HG02798 (cell line): ENCODE data around the gene PTPN11.
"Not testable (repeated sequence)": the region's sequence is repeated elsewhere in the genome, so short reads cannot be mapped to it uniquely, and the experiment has no call there.

Source experiments
- ATAC-seq: cut with Tn5 transposase; IDR thresholded peaks from one replicate; pipeline ENCODE4 v1.9.1; 2021; ENCODE audit warnings: mild to moderate bottlenecking; ENCODE audit not compliant: unreplicated experiment, poor library complexity

PTPN11 gene

GRCh38 chr12:112418608-112419296 is at the start of gene PTPN11:
PTPN11 (plus strand) TSS chr12:112418947; CDS start chr12:112419112, 165 bp downstream.
- ATAC-seq = peak; percentile 78

GRCh38 chr12:112370199-112370598 is 48.5 kb upstream of the PTPN11 start:
- no peak for ATAC-seq

- no peak for ATAC-seq
Observed at GRCh38 chr12:112370868-112371510, 47.8 kb upstream of the PTPN11 start.

- no peak for ATAC-seq
Observed at GRCh38 chr12:112374166-112374740, 44.5 kb upstream of the PTPN11 start.

GRCh38 chr12:112375105-112375504 is 43.6 kb upstream of the PTPN11 start:
- ATAC-seq = no peak

GRCh38 chr12:112380663-112381405 is 37.9 kb upstream of the PTPN11 start:
- ATAC-seq = no peak

GRCh38 chr12:112381406-112381882 is 37.3 kb upstream of the PTPN11 start:
- peak; percentile 52 for ATAC-seq

GRCh38 chr12:112381883-112382796 is 36.6 kb upstream of the PTPN11 start, which contains the start of gene HECTD4:
HECTD4 (minus strand) TSS chr12:112382431; CDS start chr12:112382128, 303 bp downstream.
- peak; percentile 94 for ATAC-seq

GRCh38 chr12:112382866-112383265 is 35.9 kb upstream of the PTPN11 start:
- no peak for ATAC-seq

GRCh38 chr12:112386726-112387125 is 32.0 kb upstream of the PTPN11 start:
- no peak for ATAC-seq

GRCh38 chr12:112389228-112389627 is 29.5 kb upstream of the PTPN11 start:
- no peak for ATAC-seq

GRCh38 chr12:112389922-112390654 is 28.7 kb upstream of the PTPN11 start:
- not testable (repeated sequence) for ATAC-seq

- no peak for ATAC-seq
Observed at GRCh38 chr12:112393328-112393727, 25.4 kb upstream of the PTPN11 start.

- ATAC-seq = no peak
Observed at GRCh38 chr12:112401054-112401453, 17.7 kb upstream of the PTPN11 start.

- no peak for ATAC-seq
Observed at GRCh38 chr12:112401903-112402498, 16.7 kb upstream of the PTPN11 start.

GRCh38 chr12:112406519-112407488 is 11.9 kb upstream of the PTPN11 start:
- ATAC-seq = no peak

GRCh38 chr12:112407683-112408082 is 11.1 kb upstream of the PTPN11 start:
- not testable (repeated sequence) for ATAC-seq
